ENCODE measurements around the gene PARVG. TPM values are rescaled to one million over a fixed set of nuclear protein-coding genes. Genes with fewer than 3 reads are reported as not detected.

The PARVG gene
- total RNA-seq, 2 donors from 2014 or later: 0.11 to 0.44 TPM

DNA sequence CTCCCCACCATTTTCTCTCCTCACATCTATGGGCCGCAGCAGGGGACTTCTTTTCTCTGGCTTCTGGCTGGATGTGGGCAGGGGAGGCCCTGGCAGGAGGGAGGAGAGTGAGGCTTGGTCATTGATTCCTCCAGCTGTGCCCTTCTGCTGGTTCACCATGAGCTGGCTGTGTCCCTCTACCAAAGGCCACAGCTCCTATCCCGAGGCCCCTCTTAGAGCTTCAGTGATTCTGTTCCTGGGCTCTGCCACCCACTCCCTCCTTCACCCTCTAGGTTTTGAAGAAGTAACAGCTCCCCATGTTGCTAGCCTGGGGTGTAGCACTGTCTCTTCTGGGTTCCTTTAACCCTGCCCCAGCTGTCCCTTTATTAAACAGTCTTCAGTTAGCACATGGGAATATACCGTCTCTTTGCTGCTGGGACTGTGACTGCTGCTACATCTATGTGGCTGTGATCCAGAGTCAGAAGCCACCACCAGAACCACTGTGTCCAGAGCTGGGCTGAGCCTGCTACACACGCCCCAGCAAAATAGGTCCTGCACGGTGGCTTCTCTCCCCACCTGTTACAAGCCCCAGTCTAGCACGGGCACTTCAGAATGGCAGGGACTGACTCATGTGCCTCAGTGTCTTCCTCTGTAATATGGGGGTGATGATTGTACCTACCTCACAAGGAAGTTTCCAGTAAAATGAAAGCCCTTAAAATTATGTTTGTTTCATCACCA is 578 bp upstream of the PARVG start:
- H3K27ac Mint-ChIP-seq: no peak overlapping the region
- 93 to 94% methylated on average over 2 to 6 of the region's 6 CpGs for WGBS, 2 experiments (ENCODE audit: insufficient coverage in 1 of 2, insufficient read length in 1 of 2)
- DNase-seq: no peak
- Histone ChIP-seq H3K9me3 (ENCODE audit: control insufficient read depth, low read length) (no peaks in the 10 kb centered on the region), H3K27me3 (ENCODE audit: control insufficient read depth, insufficient read depth, low read length, poor library complexity, severe bottlenecking) (no peaks in the 10 kb centered on the region), H3K36me3 (ENCODE audit: control insufficient read depth, insufficient read depth, low read length) (no peaks in the 10 kb centered on the region), H3K4me3 (ENCODE audit: low read length) (no peak overlapping the region), H3K27ac (ENCODE audit: low read depth, low read length) (no peak overlapping the region), H3K4me1 (ENCODE audit: control insufficient read depth, insufficient read depth, low read length) (peaks cover 12% of the 10 kb centered on the region), H3K9ac (ENCODE audit: extremely low read depth, low read length, poor library complexity, severe bottlenecking) (no peak overlapping the region)
- H3K27me3 Mint-ChIP-seq (ENCODE audit: insufficient read depth): no peaks in the 10 kb centered on the region
- H3K36me3 Mint-ChIP-seq (ENCODE audit: low read depth): no peaks in the 10 kb centered on the region
- H3K4me1 Mint-ChIP-seq: peaks cover 13% of the 10 kb centered on the region
- H3K4me3 Mint-ChIP-seq: no peak overlapping the region
- no peaks in the 10 kb centered on the region for H3K9me3 Mint-ChIP-seq
- TF ChIP-seq, protein P1, sequence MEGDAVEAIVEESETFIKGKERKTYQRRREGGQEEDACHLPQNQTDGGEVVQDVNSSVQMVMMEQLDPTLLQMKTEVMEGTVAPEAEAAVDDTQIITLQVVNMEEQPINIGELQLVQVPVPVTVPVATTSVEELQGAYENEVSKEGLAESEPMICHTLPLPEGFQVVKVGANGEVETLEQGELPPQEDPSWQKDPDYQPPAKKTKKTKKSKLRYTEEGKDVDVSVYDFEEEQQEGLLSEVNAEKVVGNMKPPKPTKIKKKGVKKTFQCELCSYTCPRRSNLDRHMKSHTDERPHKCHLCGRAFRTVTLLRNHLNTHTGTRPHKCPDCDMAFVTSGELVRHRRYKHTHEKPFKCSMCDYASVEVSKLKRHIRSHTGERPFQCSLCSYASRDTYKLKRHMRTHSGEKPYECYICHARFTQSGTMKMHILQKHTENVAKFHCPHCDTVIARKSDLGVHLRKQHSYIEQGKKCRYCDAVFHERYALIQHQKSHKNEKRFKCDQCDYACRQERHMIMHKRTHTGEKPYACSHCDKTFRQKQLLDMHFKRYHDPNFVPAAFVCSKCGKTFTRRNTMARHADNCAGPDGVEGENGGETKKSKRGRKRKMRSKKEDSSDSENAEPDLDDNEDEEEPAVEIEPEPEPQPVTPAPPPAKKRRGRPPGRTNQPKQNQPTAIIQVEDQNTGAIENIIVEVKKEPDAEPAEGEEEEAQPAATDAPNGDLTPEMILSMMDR (conservative IDR thresholded peaks at IDR 0.05): no peak

DNA sequence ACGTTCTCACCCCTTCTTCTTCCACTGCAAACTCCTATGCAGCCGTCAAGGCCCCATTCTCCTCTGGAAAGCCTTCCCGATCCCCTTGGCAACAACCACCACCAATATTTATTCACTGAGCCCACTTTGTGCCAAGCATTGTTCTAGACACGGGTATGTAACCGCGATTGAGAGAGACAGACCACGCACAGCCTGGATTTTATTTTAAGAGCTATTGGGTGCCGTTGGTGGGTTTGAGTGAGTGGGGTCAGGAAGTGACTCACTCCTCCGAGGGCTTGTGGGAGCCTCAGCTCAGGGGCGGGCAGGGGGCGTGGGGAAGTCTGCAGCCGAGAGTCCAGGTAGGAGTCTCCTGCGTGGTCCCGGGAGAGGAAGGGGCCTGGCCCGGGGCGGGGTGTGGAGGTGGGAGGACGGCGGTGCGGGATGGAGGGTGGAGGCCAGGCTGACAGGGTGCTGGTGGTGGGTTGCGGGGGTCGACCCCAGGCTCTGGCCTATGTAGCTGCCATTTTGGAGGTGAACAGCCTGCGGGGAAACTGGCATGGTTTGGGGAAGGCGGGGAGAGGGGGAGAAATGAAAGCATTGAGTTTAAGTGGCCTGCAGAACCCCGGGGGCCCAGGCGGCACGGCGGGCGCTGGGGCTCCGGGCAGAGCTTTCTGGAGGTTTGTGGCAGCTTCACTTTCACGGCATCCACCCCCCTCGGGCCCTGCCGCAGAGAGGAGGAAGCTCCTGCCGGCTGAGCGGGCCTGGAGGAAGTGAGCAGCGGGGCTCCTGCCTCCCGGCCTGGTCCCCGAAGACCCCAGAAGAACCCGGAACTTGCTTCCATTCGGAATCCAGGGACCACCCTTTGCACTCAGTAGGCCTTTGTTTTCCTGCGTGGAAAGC is 547 bp downstream of the PARVG start:
- Histone ChIP-seq H3K27ac (ENCODE audit: low read depth, low read length) (no peak overlapping the region), H3K36me3 (ENCODE audit: control insufficient read depth, insufficient read depth, low read length) (no peaks in the 10 kb centered on the region), H3K9ac (ENCODE audit: extremely low read depth, low read length, poor library complexity, severe bottlenecking) (no peak overlapping the region), H3K27me3 (ENCODE audit: control insufficient read depth, insufficient read depth, low read length, poor library complexity, severe bottlenecking) (no peaks in the 10 kb centered on the region), H3K4me1 (ENCODE audit: control insufficient read depth, insufficient read depth, low read length) (peaks cover 12% of the 10 kb centered on the region), H3K9me3 (ENCODE audit: control insufficient read depth, low read length) (no peaks in the 10 kb centered on the region), H3K4me3 (ENCODE audit: low read length) (no peak overlapping the region)
- TF ChIP-seq, protein P1 (conservative IDR thresholded peaks at IDR 0.05): no peak
- Mint-ChIP-seq H3K36me3 (ENCODE audit: low read depth) (no peaks in the 10 kb centered on the region), H3K9me3 (no peaks in the 10 kb centered on the region), H3K4me1 (peaks cover 13% of the 10 kb centered on the region), H3K4me3 (no peak overlapping the region), H3K27me3 (ENCODE audit: insufficient read depth) (no peaks in the 10 kb centered on the region), H3K27ac (no peak overlapping the region)
- DNase-seq: no peak
- whole genome bisulfite sequencing, 2 experiments (ENCODE audit: insufficient coverage in 1 of 2, insufficient read length in 1 of 2): 87 to 92% methylated on average over 14 to 40 of the region's 40 CpGs

DNA sequence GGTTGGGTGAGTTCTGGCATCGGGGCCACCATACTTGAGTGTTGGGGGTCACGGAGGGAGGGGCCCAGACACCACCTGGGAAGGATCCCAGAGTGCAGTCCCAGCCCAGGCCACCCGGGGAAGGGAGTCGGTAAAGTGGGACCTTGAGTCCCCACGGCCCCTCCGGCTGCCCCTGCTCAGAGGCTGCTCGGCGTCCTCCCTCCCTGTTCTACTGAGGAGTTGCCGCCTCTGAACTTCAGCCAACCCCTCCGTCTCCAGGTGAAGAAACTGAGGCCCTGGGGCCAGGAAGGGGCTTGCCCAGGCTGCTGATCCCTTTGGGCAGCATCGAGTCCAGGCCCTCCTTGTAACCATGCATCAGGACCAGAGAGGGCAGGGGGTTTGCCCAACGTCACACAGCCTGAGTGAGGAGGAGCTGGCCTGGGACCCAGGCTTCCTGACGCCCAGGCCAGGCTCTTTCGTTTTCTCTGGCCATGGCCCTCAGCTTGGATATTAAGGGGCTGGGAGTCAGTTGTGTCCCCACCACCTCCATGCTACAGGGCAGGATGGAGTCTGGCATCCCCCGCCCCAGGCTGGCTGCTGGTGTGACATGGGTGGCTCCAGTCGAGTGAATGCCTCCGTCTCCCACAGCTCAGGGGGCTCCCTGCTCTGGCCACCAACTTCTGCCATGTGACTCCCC is 1.3 kb downstream of the PARVG start:
- TF ChIP-seq, protein P1 (conservative IDR thresholded peaks at IDR 0.05): peak; percentile 35
- H3K9ac ChIP-seq (ENCODE audit: extremely low read depth, low read length, poor library complexity, severe bottlenecking): no peak overlapping the region
- Mint-ChIP-seq H3K36me3 (ENCODE audit: low read depth) (no peaks in the 10 kb centered on the region), H3K4me1 (peaks cover 13% of the 10 kb centered on the region), H3K4me3 (no peak overlapping the region), H3K27ac (no peak overlapping the region), H3K9me3 (no peaks in the 10 kb centered on the region), H3K27me3 (ENCODE audit: insufficient read depth) (no peaks in the 10 kb centered on the region)
- WGBS, 2 experiments (ENCODE audit: insufficient coverage in 1 of 2, insufficient read length in 1 of 2): 92% methylated on average over 5 to 17 of the region's 17 CpGs
- H3K27me3 ChIP-seq (ENCODE audit: control insufficient read depth, insufficient read depth, low read length, poor library complexity, severe bottlenecking): no peaks in the 10 kb centered on the region
- H3K4me3 ChIP-seq (ENCODE audit: low read length): no peak overlapping the region
- peaks cover 12% of the 10 kb centered on the region for H3K4me1 ChIP-seq (ENCODE audit: control insufficient read depth, insufficient read depth, low read length)
- no peak for DNase-seq
- no peaks in the 10 kb centered on the region for H3K9me3 ChIP-seq (ENCODE audit: control insufficient read depth, low read length)
- H3K27ac ChIP-seq (ENCODE audit: low read depth, low read length): no peak overlapping the region
- H3K36me3 ChIP-seq (ENCODE audit: control insufficient read depth, insufficient read depth, low read length): no peaks in the 10 kb centered on the region

All from endodermal cell (in vitro differentiated cells).